IMR-90 (cell line): ENCODE measurements around the gene COL28A1. TPM values are rescaled to one million over a fixed set of nuclear protein-coding genes. Genes with fewer than 3 reads are reported as not detected.

ENCODE experiments used
- ATAC-seq: fragments of 200-7000 bp; cut with Tn5 transposase; 2 replicates; pipeline ENCODE4 v1.9.1; 2020; ENCODE audit warnings: low read depth, mild to moderate bottlenecking, moderate library complexity
- BruUV-seq: library from RNA; stranded (reverse); fragments of 400-500 nt; replicated peaks from 2 replicates; lab custom pipeline; 2021; lab: Mats Ljungman, UMichigan
- CTCF ChIA-PET: fragments of 300-600 bp; formaldehyde crosslinking; extraction: SDS; loops from one replicate; lab custom pipeline; 2021; ENCODE audit warnings: antibody characterized with exemption; lab: Yijun Ruan, JAX
- POLR2A ChIA-PET: fragments of 300-600 bp; sonication (Branson Sonifier 250); formaldehyde crosslinking; loops from one replicate; lab custom pipeline; 2022; ENCODE audit warnings: antibody characterized with exemption; ENCODE audit not compliant: unreplicated experiment; lab: Charles Lee
- DNase-seq: peaks from one replicate; pipeline ENCODE4 v3.0.0; 2013
- H2AFZ ChIP-seq: replicated peaks from 2 replicates; pipeline ENCODE3; 2013; ENCODE audit warnings: low read length, mild to moderate bottlenecking; ENCODE audit not compliant: poor library complexity
- H2AK5ac ChIP-seq: 2 replicates; pipeline ENCODE4 v1.6.1; 2013; ENCODE audit warnings: low read depth, low read length, inconsistent platforms
- H2AK9ac ChIP-seq: replicated peaks from 2 replicates; pipeline ENCODE3; 2013; ENCODE audit warnings: mild to moderate bottlenecking, low read depth, low read length, moderate library complexity; ENCODE audit not compliant: poor library complexity
- H2BK120ac ChIP-seq: 2 replicates; pipeline ENCODE4 v1.6.1; 2013; ENCODE audit warnings: low read depth, low read length, inconsistent platforms
- H2BK15ac ChIP-seq: 3 replicates; pipeline ENCODE4 v1.6.1; 2013; ENCODE audit warnings: low read depth, low read length, inconsistent platforms
- H2BK20ac ChIP-seq: 2 replicates; pipeline ENCODE4 v1.6.1; 2013; ENCODE audit warnings: low read depth, mild to moderate bottlenecking, inconsistent platforms, low read length, moderate library complexity
- H2BK5ac ChIP-seq: 2 replicates; pipeline ENCODE4 v1.6.1; 2013; ENCODE audit warnings: mild to moderate bottlenecking, low read depth, low read length, inconsistent platforms; ENCODE audit not compliant: poor library complexity, severe bottlenecking
- H3K14ac ChIP-seq: replicated peaks from 2 replicates; pipeline ENCODE4 v1.6.1; 2013; ENCODE audit warnings: low read depth, low read length, inconsistent platforms
- H3K18ac ChIP-seq: 2 replicates; pipeline ENCODE4 v1.6.1; 2013; ENCODE audit warnings: low read depth, low read length, control low read depth
- H3K23ac ChIP-seq: 2 replicates; pipeline ENCODE4 v1.6.1; 2013; ENCODE audit warnings: low read depth, low read length, inconsistent platforms
- H3K27ac ChIP-seq: 2 replicates; pipeline ENCODE4 v1.5.1; 2013; ENCODE audit warnings: mild to moderate bottlenecking, control low read depth, low read length; ENCODE audit not compliant: insufficient read depth
- H3K27me3 ChIP-seq: 2 replicates; pipeline ENCODE4 v1.6.1; 2013; ENCODE audit warnings: low read length; ENCODE audit not compliant: control insufficient read depth, insufficient read depth
- H3K36me3 ChIP-seq: 2 replicates; pipeline ENCODE4 v1.6.1; 2013; ENCODE audit warnings: low read length, mixed read lengths; ENCODE audit not compliant: control insufficient read depth, insufficient read depth
- H3K4ac ChIP-seq: 2 replicates; pipeline ENCODE4 v1.6.1; 2013; ENCODE audit warnings: low read depth, low read length, inconsistent platforms
- H3K4me1 ChIP-seq: 2 replicates; pipeline ENCODE4 v1.6.1; 2013; ENCODE audit warnings: low read length, mixed read lengths; ENCODE audit not compliant: control insufficient read depth, insufficient read depth
- H3K4me2 ChIP-seq: 2 replicates; pipeline ENCODE4 v1.6.1; 2013; ENCODE audit warnings: low read depth, mild to moderate bottlenecking, control low read depth, low read length, moderate library complexity
- H3K4me3 ChIP-seq: 2 replicates; pipeline ENCODE4 v1.5.1; 2013; ENCODE audit warnings: low read depth, mild to moderate bottlenecking, control low read depth, low read length, moderate library complexity; ENCODE audit not compliant: insufficient read depth
- H3K56ac ChIP-seq: 2 replicates; pipeline ENCODE4 v1.6.1; 2013; ENCODE audit warnings: low read length, inconsistent platforms; ENCODE audit not compliant: insufficient read depth; ENCODE audit errors: extremely low read depth
- H3K79me1 ChIP-seq, 2 experiments: 2 replicates each; pipeline ENCODE4 v1.6.1; 2013; ENCODE audit warnings: low read length in 2 of 2, inconsistent platforms in 1 of 2, low read depth in 1 of 2
- H3K9ac ChIP-seq: 2 replicates; pipeline ENCODE4 v1.6.1; 2013; ENCODE audit warnings: low read depth, low read length, control low read depth
- H3K9me1 ChIP-seq: 2 replicates; pipeline ENCODE4 v1.6.1; 2013; ENCODE audit warnings: low read length, inconsistent platforms; ENCODE audit not compliant: insufficient read depth
- H3K9me3 ChIP-seq: 2 replicates; pipeline ENCODE4 v1.6.1; 2013; ENCODE audit warnings: low read length; ENCODE audit not compliant: control insufficient read depth, insufficient read depth
- H4K20me1 ChIP-seq: 2 replicates; pipeline ENCODE4 v1.6.1; 2013; ENCODE audit warnings: low read length, inconsistent platforms; ENCODE audit not compliant: insufficient read depth
- H4K5ac ChIP-seq: 2 replicates; pipeline ENCODE4 v1.6.1; 2013; ENCODE audit warnings: mild to moderate bottlenecking, low read depth, low read length, control low read depth
- H4K8ac ChIP-seq, 2 experiments: 2 replicates each; pipeline ENCODE4 v1.6.1; 2013; ENCODE audit warnings: low read depth in 2 of 2, low read length in 2 of 2, control low read depth in 1 of 2, inconsistent platforms in 1 of 2
- H4K91ac ChIP-seq: 2 replicates; pipeline ENCODE4 v1.6.1; 2013; ENCODE audit warnings: low read depth, low read length, inconsistent platforms; ENCODE audit not compliant: insufficient read depth
- BHLHE40 ChIP-seq: fragments of 150-350 bp; IDR thresholded peaks from 2 replicates; pipeline ENCODE4 v1.6.1; 2016; ENCODE audit warnings: mild to moderate bottlenecking, low read depth, low read length
- ELK1 ChIP-seq: fragments of 150-350 bp; IDR thresholded peaks from 2 replicates; pipeline ENCODE4 v1.6.1; 2016; ENCODE audit warnings: low read depth, mild to moderate bottlenecking, low read length, moderate library complexity, borderline replicate concordance
- RCOR1 ChIP-seq: IDR thresholded peaks from 2 replicates; pipeline ENCODE4 v1.6.1; 2012; ENCODE audit warnings: mild to moderate bottlenecking, low read length, improper control_type of control experiment; ENCODE audit not compliant: insufficient replicate concordance
- RFX5 ChIP-seq: IDR thresholded peaks from 2 replicates; pipeline ENCODE4 v1.8.0; 2012; ENCODE audit warnings: low read depth, mild to moderate bottlenecking, low read length, moderate library complexity
- WGBS, 2 experiments: methylation state at CpG; one replicate each; pipeline versions ENCODE4 v1.1.5 to v1.1.7; 2013; ENCODE audit warnings: missing lambda C conversion rate in 2 of 2; ENCODE audit not compliant: insufficient read length in 1 of 2; ENCODE audit errors: extremely low coverage in 2 of 2; 5-methylcytosine and 5-hydroxymethylcytosine counted together
- dilution Hi-C: fragments of 300-500 bp; cut with HindIII; formaldehyde crosslinking; loops from one replicate; pipeline ENCODE4 v1.14.3; 2018; ENCODE audit warnings: low sequenced_read_pairs; ENCODE audit not compliant: unreplicated experiment
- in situ Hi-C: fragments of 300-500 bp; cut with MboI; formaldehyde crosslinking; loops from 3 replicates; pipeline ENCODE4 v1.14.3; 2019; ENCODE audit warnings: low sequenced_read_pairs, inconsistent platforms, mixed read lengths
- intact Hi-C: fragments of 100-400 bp; cut with micrococcal nuclease; formaldehyde crosslinking; loops from 2 replicates; pipeline ENCODE4 v1.10.0; 2022
- polyA plus RNA-seq, 3 experiments: library from polyadenylated mRNA; depleted of rRNA; stranded (reverse); fragments of >200 nt; gene quantifications; 2 replicates each; pipeline ENCODE4 v1.2.3, GENCODE V29; 2012; ENCODE audit warnings: low replicate concordance in 1 of 3
- total RNA-seq: library from RNA; depleted of rRNA; stranded (reverse); fragments of >200 nt; gene quantifications from 2 replicates; pipeline ENCODE4 v1.2.3, GENCODE V29; 2012

The COL28A1 gene
- total and polyA plus RNA-seq, 2 of the 4 experiments (the other 2 are of a cell fraction): under 0.01 to 0.05 TPM

GRCh38 chr7:7550663-7551062, 15.0 kb upstream of the COL28A1 start:
- Histone ChIP-seq H3K27me3 (no peaks in the 10 kb centered on the region), H3K36me3 (no peaks in the 10 kb centered on the region), H2AK5ac (no peak overlapping the region), H2BK120ac (no peak overlapping the region), H3K4me1 (no peaks in the 10 kb centered on the region), H3K79me1 (no peaks in the 10 kb centered on the region), H2AK9ac (no peak overlapping the region), H3K27ac (no peak overlapping the region), H3K9me3 (no peaks in the 10 kb centered on the region), H2BK5ac (no peak overlapping the region), H2BK15ac (no peak overlapping the region), H2BK20ac (no peak overlapping the region), H3K4ac (no peak overlapping the region), H3K23ac (no peak overlapping the region), H3K4me3 (no peak overlapping the region), H3K18ac (no peak overlapping the region), H2AFZ (no peak overlapping the region), H3K56ac (no peak overlapping the region), H4K20me1 (no peaks in the 10 kb centered on the region), H3K9ac (no peak overlapping the region), H4K91ac (no peak overlapping the region), H4K5ac (no peak overlapping the region), H3K4me2 (no peak overlapping the region), H3K9me1 (no peaks in the 10 kb centered on the region), H4K8ac (no peak overlapping the region), H3K14ac (no peak overlapping the region)
- no TSS peak for BruUV-seq
- TF ChIP-seq RCOR1 (no peak), RFX5 (no peak), BHLHE40 (no peak), ELK1 (no peak)
- no peak for ATAC-seq
- intact Hi-C loops: no loop called here
- dilution Hi-C loops: no loop called here
- WGBS, 2 experiments: no CpG with 5 or more reads among the region's 3 CpGs
- DNase-seq: no peak
- CTCF ChIA-PET: interaction anchor here (0.8 kb wide), 1 partner anchor 113 kb away, joined by 4 read pairs; no protein-coding TSS in a partner anchor
- in situ Hi-C loops: no loop called here
- POLR2A ChIA-PET: no interaction called here
